GM21723 (cell line): ENCODE results near the gene SYMPK.

Source experiments
- ATAC-seq: cut with Tn5 transposase; IDR thresholded peaks from one replicate; pipeline ENCODE4 v1.9.1; 2021; ENCODE audit warnings: mild to moderate bottlenecking, moderate library complexity; ENCODE audit not compliant: unreplicated experiment

Gene SYMPK

GRCh38 chr19:45826934-45827333 lies 36.0 kb downstream of the SYMPK start:
- ATAC-seq: no peak

DNA sequence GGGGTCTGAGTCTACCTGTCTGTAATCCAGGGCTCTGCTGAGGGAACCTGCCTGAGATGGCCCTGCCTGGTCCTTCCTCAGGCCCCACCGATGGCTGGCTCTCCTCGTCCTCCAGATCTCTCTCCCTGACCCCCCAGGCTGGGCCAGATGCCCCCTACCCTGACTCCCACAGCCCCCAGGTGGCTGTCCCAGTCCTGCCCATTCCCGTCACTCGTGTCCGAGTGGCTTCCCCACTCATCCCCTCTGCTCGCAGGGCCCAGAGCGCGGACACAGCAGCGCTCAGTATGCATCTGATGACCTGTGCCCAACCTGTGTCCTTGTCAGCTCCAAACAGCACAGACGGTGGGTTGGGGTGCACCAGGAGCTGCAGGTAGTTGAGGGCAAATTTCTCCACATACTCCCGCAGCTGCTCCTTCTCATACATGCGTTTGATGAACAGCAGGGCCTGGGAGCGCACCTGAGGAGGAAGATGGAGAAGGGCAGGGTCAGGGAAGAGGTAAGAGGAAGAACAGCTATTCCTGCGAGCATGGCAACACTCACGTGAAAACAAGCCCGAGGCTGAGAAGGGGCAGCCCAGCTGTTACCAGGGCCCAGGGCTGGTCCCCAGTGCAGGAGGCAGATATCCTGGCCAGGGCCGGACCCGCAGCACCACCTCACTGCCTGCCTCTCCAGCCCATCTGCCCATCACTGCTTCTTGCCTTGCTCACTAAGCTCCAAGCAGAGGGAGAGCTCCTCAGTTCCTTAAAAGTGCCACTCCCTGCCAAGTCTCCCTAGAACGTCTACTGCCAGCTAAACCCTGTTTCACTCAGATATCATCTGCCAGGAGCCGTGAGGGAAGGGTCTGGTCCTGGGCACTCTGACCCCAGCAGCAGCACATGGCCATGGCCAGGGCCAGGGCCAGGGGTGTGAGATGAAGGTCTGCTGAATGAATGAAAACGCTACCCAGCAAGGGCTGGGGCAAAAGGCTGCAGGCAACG lies 36.7 kb downstream of the SYMPK start:
- ATAC-seq: no peak

- no peak for ATAC-seq
These were observed 37.7 kb downstream of the SYMPK start for GRCh38 chr19:45825263-45825605.

GRCh38 chr19:45824531-45825262 lies 38.2 kb downstream of the SYMPK start:
- no peak for ATAC-seq

- no peak for ATAC-seq
These were observed 38.9 kb downstream of the SYMPK start for GRCh38 chr19:45824041-45824471.

DNA sequence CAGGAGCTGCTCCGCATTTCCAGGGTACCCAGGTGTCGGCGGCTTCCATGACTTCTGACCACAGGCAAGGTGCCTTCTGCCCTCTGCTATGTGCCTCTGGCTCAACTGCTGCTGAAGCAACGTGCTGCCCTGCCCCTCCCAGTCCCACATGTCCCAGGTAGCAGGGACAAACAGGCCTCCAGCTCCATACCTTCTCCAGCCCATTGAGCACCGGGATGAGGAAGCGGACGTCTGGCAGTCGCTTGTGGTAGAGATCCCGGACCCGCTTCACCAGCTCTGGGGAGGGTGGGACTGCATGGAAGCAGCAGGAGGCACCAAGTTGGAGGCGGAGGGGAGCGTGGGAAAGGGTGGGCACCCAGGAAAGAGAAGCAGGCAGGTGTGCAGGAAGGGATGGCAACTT lies 39.8 kb downstream of the SYMPK start:
- no peak for ATAC-seq

DNA sequence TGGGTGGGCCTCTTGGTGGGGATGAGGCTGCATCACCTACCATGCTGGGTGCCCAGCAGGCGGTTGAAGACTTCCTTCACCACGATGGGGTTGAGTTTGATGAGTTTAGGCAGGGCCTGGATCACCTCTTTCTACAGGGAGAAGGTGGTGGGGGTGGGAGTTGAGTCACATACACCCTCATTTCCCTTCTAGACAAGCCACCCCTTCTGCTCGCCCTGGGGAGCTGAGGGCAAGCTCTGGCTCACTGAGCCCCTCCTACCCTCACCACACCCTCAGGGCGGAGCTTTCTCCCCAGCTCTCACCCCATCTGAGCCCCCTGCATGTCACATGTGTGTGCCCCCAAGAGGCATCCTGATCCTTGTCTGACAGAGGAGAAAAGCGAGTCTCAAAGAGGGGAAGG lies 40.2 kb downstream of the SYMPK start:
- ATAC-seq: no peak

DNA sequence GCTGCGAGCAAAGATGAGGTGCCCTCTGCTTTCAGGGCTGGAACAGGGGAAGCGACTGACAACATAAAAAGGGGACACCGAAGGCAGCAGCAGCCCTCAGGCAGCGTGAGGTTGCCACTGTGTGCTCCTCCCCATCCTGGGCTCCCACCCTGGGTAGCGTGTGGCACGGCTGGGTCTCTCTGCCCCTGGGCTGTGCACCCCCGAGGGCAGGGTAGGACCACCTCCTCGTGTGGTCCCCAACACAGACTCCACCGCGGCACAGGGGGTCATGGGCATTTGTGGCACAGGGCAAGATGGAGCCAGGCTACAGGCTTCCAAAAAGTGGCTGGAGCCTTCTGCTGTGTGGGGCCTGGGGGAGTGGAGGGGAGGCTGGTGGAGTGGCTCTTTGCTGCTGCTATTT lies 41.4 kb downstream of the SYMPK start:
- no peak for ATAC-seq

GRCh38 chr19:45821103-45821521 lies 41.8 kb downstream of the SYMPK start:
- no peak for ATAC-seq

GRCh38 chr19:45820413-45821102 lies 42.4 kb downstream of the SYMPK start:
- ATAC-seq: no peak

- no peak for ATAC-seq
These were observed 43.2 kb downstream of the SYMPK start for GRCh38 chr19:45819769-45820168.

GRCh38 chr19:45817725-45818301 lies 45.1 kb downstream of the SYMPK start:
- ATAC-seq: no peak

- ATAC-seq: peak; percentile 83
These were observed 45.8 kb downstream of the SYMPK start for GRCh38 chr19:45817010-45817724.

GRCh38 chr19:45816236-45817009 lies 46.5 kb downstream of the SYMPK start:
- ATAC-seq: no peak

- no peak for ATAC-seq
These were observed 47.3 kb downstream of the SYMPK start for GRCh38 chr19:45815481-45816216.

- no peak for ATAC-seq
These were observed 48.0 kb downstream of the SYMPK start, which contains the start of gene RSPH6A for GRCh38 chr19:45814851-45815480. TSS of gene RSPH6A (minus strand) at chr19:45815308. CDS start at chr19:45815176, 132 bp downstream.

DNA sequence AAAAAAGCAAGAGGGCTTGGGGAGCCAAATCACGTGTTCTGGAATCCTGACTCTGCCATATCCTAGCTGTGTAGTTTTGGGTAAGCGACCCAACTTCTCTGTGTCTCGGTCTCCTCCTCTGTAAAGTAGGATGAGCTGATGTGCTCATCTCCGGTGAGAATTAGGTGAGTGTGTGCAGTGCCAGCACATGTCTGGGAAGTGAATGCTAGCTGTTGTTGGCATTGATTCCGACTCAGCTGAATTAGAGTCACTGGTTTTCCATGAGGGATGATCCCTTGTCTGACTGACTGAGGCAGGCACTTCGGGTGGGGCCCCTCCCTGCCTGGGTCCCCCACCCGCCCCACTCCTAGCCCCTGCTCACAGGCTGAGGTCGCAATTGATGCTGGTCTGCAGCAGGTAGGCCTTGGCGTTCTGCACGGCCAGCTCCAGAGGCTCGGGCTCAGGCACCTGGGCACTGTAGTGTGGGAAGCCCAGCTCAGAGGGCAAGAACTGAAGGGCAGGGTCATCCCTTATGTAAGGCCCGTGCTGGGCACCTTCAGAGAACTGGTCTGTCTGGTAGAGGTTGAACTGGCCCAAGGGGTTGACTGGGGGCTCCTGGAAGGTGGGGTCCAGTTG lies 48.7 kb downstream of the SYMPK start:
- no peak for ATAC-seq

GRCh38 chr19:45812297-45812696 lies 50.6 kb downstream of the SYMPK start:
- ATAC-seq: no peak
